ENCODE data around the gene CHMP4A.

Gene CHMP4A

DNA sequence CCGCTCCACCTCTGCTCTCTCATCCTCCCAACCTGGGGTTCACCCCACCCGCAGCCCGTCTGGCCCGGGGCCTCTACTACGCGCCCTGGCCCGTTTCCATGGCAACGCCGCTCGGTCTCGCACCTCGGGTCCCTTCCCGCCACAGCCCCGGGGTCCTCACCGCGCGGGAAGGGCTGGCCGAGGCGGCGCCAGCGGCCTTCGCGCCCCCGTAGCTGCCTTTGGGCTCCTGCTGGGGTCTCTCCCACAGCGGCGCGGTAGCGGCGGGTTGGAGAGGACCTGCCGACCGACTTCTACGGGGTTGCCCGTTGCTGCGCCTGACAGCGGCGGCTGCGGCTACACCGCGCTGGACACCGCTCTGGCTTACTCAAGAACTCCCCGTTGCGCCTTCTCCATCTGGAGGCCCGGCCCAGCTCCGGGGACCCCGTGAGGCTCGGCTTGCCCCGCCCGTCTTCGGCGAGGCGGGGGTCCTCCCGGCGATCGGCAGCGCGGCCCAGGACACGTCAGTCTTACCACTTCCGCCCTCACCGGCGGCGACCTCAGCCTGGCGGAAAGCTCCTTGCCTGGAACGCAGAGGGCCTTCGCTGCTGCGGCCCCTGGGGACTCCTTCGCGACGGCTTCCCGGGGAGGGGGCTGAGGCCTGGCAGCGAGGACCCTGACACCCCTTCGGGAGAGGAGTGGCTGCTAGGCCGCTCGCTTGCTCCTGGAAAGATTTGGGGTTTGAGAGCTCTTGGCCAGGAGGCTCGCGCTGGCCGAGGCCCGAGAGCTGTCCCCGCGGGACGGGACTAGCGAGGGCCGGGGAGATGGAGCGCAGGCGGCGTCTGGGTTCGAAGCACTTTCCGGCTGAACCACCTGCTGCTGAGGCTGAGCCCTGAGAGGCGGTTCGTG lies 17.9 kb downstream of the CHMP4A start, which contains the start of gene TM9SF1:
TSS of gene TM9SF1 (minus strand) at position 256 of the 885 bp plus-strand sequence. CDS start 422 bp downstream, outside the sequence.
- peaks cover 2% of the 10 kb centered on the region for H3K9me3 Mint-ChIP-seq
- H3K27ac Mint-ChIP-seq, result peak within 1 kb of the TSS; percentile 100
- ATAC-seq, result peak; percentile 95
- peaks cover 34% of the 10 kb centered on the region for H3K36me3 Mint-ChIP-seq
- H3K27me3 Mint-ChIP-seq, result no peaks in the 10 kb centered on the region
- H3K4me3 Mint-ChIP-seq, result peak within 1 kb of the TSS; percentile 98
- peaks cover 59% of the 10 kb centered on the region for H3K4me1 Mint-ChIP-seq

DNA sequence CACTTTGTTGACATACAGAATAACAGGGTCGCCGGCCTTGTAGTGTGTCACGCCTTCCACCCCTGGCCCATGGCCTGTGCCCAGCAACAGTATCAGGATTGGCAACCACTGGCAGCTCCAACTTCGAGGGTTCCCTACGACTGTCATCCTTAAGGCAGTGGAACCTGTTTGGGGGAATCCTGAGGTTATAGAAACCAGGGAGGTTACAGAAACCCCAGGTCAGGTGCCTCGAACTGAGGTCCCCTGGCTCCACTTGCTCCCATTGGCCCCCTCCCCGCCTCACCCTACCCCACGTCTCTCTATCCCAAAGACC lies 18.5 kb downstream of the CHMP4A start:
- Mint-ChIP-seq H3K27me3 (no peaks in the 10 kb centered on the region), H3K4me3 (peak overlapping the region; percentile 98), H3K9me3 (peaks cover 2% of the 10 kb centered on the region), H3K36me3 (peaks cover 35% of the 10 kb centered on the region), H3K4me1 (peaks cover 59% of the 10 kb centered on the region), H3K27ac (peak overlapping the region; percentile 100)
- no peak for ATAC-seq

- Mint-ChIP-seq H3K4me3 (peak overlapping the region; percentile 98), H3K4me1 (peaks cover 59% of the 10 kb centered on the region), H3K36me3 (peaks cover 35% of the 10 kb centered on the region)
These were observed 19.0 kb downstream of the CHMP4A start for GRCh38 chr14:24194186-24194872.

GRCh38 chr14:24192933-24193332 lies 20.4 kb downstream of the CHMP4A start:
- Mint-ChIP-seq H3K27ac (no peak overlapping the region), H3K27me3 (no peaks in the 10 kb centered on the region), H3K4me3 (no peak overlapping the region), H3K36me3 (peaks cover 28% of the 10 kb centered on the region), H3K4me1 (peaks cover 58% of the 10 kb centered on the region), H3K9me3 (no peaks in the 10 kb centered on the region)
- ATAC-seq, result no peak

More at GRCh38 chr14:24194186-24194872, 19.0 kb downstream of the CHMP4A start:
- no peaks in the 10 kb centered on the region for H3K27me3 Mint-ChIP-seq
- peaks cover 2% of the 10 kb centered on the region for H3K9me3 Mint-ChIP-seq
- H3K27ac Mint-ChIP-seq, result peak overlapping the region; percentile 100
- no peak for ATAC-seq

- peaks cover 57% of the 10 kb centered on the region for H3K4me1 Mint-ChIP-seq
- H3K27me3 Mint-ChIP-seq, result no peaks in the 10 kb centered on the region
- no peak overlapping the region for H3K4me3 Mint-ChIP-seq
- ATAC-seq, result no peak
- peaks cover 39% of the 10 kb centered on the region for H3K36me3 Mint-ChIP-seq
- H3K9me3 Mint-ChIP-seq, result no peaks in the 10 kb centered on the region
- H3K27ac Mint-ChIP-seq, result no peak overlapping the region
These were observed 22.9 kb downstream of the CHMP4A start for GRCh38 chr14:24190416-24190815.

GRCh38 chr14:24189460-24189859 lies 23.8 kb downstream of the CHMP4A start:
- H3K4me3 Mint-ChIP-seq, result no peak overlapping the region
- H3K36me3 Mint-ChIP-seq, result peaks cover 49% of the 10 kb centered on the region
- H3K4me1 Mint-ChIP-seq, result peaks cover 47% of the 10 kb centered on the region

GRCh38 chr14:24189059-24189375 lies 24.3 kb downstream of the CHMP4A start:
- peak overlapping the region; percentile 87 for H3K27ac Mint-ChIP-seq
- H3K4me1 Mint-ChIP-seq, result peaks cover 43% of the 10 kb centered on the region
- no peaks in the 10 kb centered on the region for H3K9me3 Mint-ChIP-seq
- H3K27me3 Mint-ChIP-seq, result no peaks in the 10 kb centered on the region
- peaks cover 50% of the 10 kb centered on the region for H3K36me3 Mint-ChIP-seq
- peak overlapping the region; percentile 96 for H3K4me3 Mint-ChIP-seq
- ATAC-seq, result no peak

More at GRCh38 chr14:24189460-24189859, 23.8 kb downstream of the CHMP4A start:
- no peaks in the 10 kb centered on the region for H3K9me3 Mint-ChIP-seq
- H3K27ac Mint-ChIP-seq, result peak overlapping the region; percentile 87
- no peak for ATAC-seq
- no peaks in the 10 kb centered on the region for H3K27me3 Mint-ChIP-seq

- peak; percentile 97 for ATAC-seq
- Mint-ChIP-seq H3K4me1 (peaks cover 40% of the 10 kb centered on the region), H3K27ac (peak within 1 kb of the TSS; percentile 87), H3K36me3 (peaks cover 55% of the 10 kb centered on the region), H3K27me3 (no peaks in the 10 kb centered on the region), H3K9me3 (no peaks in the 10 kb centered on the region), H3K4me3 (peak within 1 kb of the TSS; percentile 96)
These were observed 24.8 kb downstream of the CHMP4A start, which contains the start of gene IPO4 for GRCh38 chr14:24188251-24189058. Gene IPO4 (minus strand): TSS chr14:24188816. CDS start chr14:24188787, 29 bp downstream.

DNA sequence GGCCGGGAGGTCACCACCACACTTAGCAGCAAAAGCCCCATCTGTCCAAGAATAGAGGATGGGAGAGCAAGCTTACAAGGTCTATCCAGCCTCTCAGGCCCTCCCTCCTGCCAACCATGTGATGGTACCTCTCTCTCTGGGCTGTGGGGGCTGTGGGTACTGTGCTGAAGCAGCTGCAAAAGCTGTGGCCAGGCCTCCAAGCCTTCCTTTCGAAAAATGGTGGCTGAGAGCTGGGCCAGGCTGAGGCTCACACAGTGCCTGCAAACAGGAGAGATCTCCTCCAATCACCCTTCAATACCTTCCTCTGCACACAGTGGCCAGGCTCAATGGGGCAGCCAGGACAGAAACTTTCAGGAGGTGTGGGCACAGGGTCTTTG lies 25.8 kb downstream of the CHMP4A start:
- ATAC-seq, result no peak
- H3K27me3 Mint-ChIP-seq, result no peaks in the 10 kb centered on the region
- peaks cover 60% of the 10 kb centered on the region for H3K36me3 Mint-ChIP-seq
- H3K4me1 Mint-ChIP-seq, result peaks cover 36% of the 10 kb centered on the region
- H3K9me3 Mint-ChIP-seq, result no peaks in the 10 kb centered on the region
- peak overlapping the region; percentile 96 for H3K4me3 Mint-ChIP-seq
- H3K27ac Mint-ChIP-seq, result peak overlapping the region; percentile 87

DNA sequence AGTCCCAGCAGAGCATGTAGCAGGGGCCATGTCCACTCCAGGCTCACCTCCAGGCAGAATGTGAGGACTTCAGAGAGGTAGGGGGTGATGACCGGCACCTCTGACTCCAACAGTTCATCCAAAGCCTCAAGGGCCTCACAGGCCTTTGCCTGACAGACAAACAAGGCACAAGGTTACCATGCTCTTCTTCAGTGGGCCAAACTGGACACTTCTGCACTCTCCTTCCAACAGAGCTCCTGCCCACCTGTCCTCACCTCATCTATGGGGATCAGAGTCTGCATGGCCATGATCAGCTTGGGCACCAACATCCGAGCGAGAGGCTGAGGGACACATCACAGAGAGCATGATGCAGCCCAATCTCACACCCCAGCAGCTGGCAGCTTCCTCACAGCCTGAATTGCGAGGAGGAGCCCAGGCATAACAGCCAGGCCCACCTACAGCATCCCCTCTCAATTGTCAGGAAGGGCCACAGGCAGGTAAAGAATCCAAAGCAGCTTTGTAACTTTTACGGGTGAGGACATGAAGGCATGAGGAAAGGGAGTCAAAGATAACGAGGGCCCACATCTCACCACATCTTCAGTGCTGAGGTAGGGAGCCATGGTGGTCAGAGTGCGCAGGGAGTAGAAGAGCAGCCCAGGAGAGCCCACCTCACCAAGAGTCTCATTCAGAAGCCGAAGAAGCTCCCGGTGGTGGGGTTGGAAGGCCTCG lies 26.3 kb downstream of the CHMP4A start:
- peak overlapping the region; percentile 87 for H3K27ac Mint-ChIP-seq
- no peak for ATAC-seq
- H3K4me1 Mint-ChIP-seq, result peaks cover 31% of the 10 kb centered on the region
- H3K9me3 Mint-ChIP-seq, result no peaks in the 10 kb centered on the region
- H3K4me3 Mint-ChIP-seq, result peak overlapping the region; percentile 62
- H3K27me3 Mint-ChIP-seq, result no peaks in the 10 kb centered on the region
- H3K36me3 Mint-ChIP-seq, result peaks cover 60% of the 10 kb centered on the region

DNA sequence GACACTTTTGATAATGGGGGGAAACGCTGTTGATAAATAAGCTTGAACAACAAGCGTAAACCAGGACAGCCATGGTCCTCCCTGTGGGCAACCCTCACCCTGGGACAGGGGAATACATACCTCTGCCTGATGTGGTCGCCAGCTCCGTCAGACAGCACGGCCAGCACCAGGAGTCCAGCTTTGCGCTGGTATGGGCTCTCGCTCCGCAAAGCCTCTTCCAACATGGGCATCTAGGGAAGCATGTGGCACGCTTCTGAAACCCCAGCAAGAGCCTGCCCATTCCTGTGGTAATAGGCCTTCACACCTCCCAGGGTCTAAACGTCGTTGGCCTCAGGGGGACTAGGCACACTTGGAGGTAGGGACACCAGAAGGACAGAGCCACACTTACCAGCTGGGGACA lies 27.5 kb downstream of the CHMP4A start:
- no peak overlapping the region for H3K4me3 Mint-ChIP-seq
- H3K4me1 Mint-ChIP-seq, result peaks cover 25% of the 10 kb centered on the region
- no peaks in the 10 kb centered on the region for H3K9me3 Mint-ChIP-seq
- H3K36me3 Mint-ChIP-seq, result peaks cover 63% of the 10 kb centered on the region
- no peak overlapping the region for H3K27ac Mint-ChIP-seq
- ATAC-seq, result no peak
- no peaks in the 10 kb centered on the region for H3K27me3 Mint-ChIP-seq

GRCh38 chr14:24185026-24185425 lies 28.3 kb downstream of the CHMP4A start:
- Mint-ChIP-seq H3K4me3 (no peak overlapping the region), H3K4me1 (peaks cover 25% of the 10 kb centered on the region), H3K9me3 (no peaks in the 10 kb centered on the region), H3K27me3 (no peaks in the 10 kb centered on the region), H3K27ac (no peak overlapping the region), H3K36me3 (peaks cover 64% of the 10 kb centered on the region)
- no peak for ATAC-seq

DNA sequence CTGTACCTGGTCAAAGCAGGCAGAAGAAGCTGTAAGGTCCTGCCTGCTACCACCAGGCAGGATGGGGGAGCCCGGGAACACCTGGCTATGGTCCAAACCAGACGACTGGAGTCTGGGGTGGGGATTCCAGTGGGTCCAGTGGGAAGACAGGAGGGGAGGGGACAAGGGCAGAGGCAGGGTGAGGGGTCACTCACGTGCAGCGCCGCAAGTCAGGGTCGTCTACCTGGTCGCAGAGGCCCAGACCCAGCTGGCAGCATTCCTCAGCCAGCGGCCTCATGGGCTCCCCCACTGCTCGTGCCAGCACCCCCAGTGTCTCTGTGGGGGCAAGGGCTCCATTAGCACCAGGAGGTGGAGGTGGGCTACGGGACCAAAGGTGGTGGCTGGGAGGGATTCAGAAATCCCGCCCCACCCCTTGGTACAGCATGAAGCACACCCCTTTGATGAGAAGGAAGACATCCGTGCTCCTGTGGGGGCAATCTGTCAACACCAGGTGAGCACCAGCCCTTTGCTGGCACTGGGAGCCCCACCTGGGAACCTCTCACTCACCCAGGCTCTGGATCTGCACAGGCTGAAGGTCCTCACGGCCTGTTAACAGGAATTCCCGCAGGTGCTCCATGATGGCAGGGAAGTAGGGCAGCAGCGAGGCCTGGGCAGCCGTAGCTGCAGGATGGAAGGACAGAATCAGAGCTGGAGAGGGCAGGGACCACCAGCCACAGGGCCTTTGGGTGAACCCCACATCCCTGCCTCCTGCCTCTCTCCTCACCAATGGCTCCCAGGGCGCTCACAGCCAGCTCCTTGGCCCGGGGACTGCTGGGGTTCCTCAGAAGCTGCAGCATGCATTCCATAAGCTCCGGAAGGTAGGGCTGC lies 29.0 kb downstream of the CHMP4A start:
- peaks cover 28% of the 10 kb centered on the region for H3K4me1 Mint-ChIP-seq
- H3K27ac Mint-ChIP-seq, result no peak overlapping the region
- H3K4me3 Mint-ChIP-seq, result no peak overlapping the region
- H3K27me3 Mint-ChIP-seq, result no peaks in the 10 kb centered on the region
- H3K9me3 Mint-ChIP-seq, result no peaks in the 10 kb centered on the region
- ATAC-seq, result no peak
- peaks cover 67% of the 10 kb centered on the region for H3K36me3 Mint-ChIP-seq

DNA sequence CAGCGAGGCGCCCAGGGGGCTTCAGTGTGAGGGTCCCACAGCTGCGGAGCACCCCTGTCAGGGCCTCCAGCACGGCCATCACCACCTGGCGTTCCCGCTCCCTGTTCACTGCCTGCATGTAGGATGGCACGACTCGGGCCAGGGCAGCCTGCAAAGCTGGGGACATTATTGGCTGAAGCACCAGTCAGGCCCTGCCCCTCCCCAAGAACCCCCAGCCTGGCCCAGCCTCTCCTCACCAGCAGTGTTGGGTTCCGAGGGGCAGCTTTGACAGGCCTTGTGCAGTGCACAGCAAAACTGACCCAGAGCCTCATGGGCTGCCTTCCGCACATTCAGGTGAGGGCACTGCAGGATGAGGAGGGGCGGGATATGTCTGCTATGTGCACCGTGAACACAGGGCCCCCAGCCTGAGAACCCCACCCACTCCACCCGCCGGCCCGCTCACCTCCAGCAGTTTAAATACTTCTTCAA lies 30.2 kb downstream of the CHMP4A start:
- Mint-ChIP-seq H3K4me3 (no peak overlapping the region), H3K36me3 (peaks cover 73% of the 10 kb centered on the region), H3K4me1 (peaks cover 27% of the 10 kb centered on the region), H3K9me3 (no peaks in the 10 kb centered on the region), H3K27me3 (no peaks in the 10 kb centered on the region), H3K27ac (no peak overlapping the region)
- ATAC-seq, result no peak

Data from stimulated activated memory B cell treated with anti-CD40 and anti-IgM and Interleukin-4, amounts not matched to agents 10 μg/mL and 1 μg/mL and 100 μg/mL, for 72 hours (primary cell).